ENCODE results near the gene RGS13.

- no peak for TF ChIP-seq CTCF (IDR thresholded peaks at IDR 0.05)
- no peak for TF ChIP-seq EP300 (IDR thresholded peaks at IDR 0.05)
- no peak for TF ChIP-seq POLR2A (IDR thresholded peaks at IDR 0.05)
Measured at GRCh38 chr1:192703283-192704206, 67.6 kb downstream of the RGS13 start.

Data from suprapubic skin (tissue), 3 donors.